Uterus (tissue), 4 donors: ENCODE data around the gene SCN8A. TPM values are rescaled to one million over a fixed set of nuclear protein-coding genes. Genes with fewer than 3 reads are reported as not detected.

Experiments
- DNase-seq, 2 donors: peaks; one replicate each; pipeline ENCODE4 v3.0.0-alpha.2; 2019 to 2020
- H3K27ac ChIP-seq, 2 donors: fragments of 200-600 bp; sonication (generic); 1 replicate in 1 of 2; 2 replicates in 1 of 2; pipeline ENCODE4 v1.5.1; 2016 to 2018
- H3K27me3 ChIP-seq, 2 donors: fragments of 200-600 bp; sonication (generic); one replicate each; pipeline ENCODE4 v1.5.1; 2018 to 2019; ENCODE audit warnings: control low read depth in 1 of 2
- H3K36me3 ChIP-seq, 2 donors: fragments of 200-600 bp; sonication (generic); one replicate each; pipeline ENCODE4 v1.5.1; 2019; ENCODE audit warnings: control low read depth in 1 of 2
- H3K4me1 ChIP-seq, 2 donors: fragments of 200-600 bp; sonication (generic); one replicate each; pipeline ENCODE4 v1.5.1; 2018 to 2019; ENCODE audit warnings: control low read depth in 1 of 2
- H3K4me3 ChIP-seq, 2 donors: fragments of 200-600 bp; sonication (generic); 1 replicate in 1 of 2; 2 replicates in 1 of 2; pipeline ENCODE4 v1.5.1; 2018 to 2019; ENCODE audit warnings: mild to moderate bottlenecking in 1 of 2
- H3K9me3 ChIP-seq, 2 donors: fragments of 200-600 bp; sonication (generic); one replicate each; pipeline ENCODE4 v1.5.1; 2019; ENCODE audit warnings: control low read depth in 1 of 2
- POLR2A ChIP-seq, 2 donors: fragments of 450-650 bp; IDR thresholded peaks; one replicate each; pipeline ENCODE4 v1.6.1; 2016; ENCODE audit warnings: antibody characterized with exemption in 2 of 2, mild to moderate bottlenecking in 1 of 2, moderate library complexity in 1 of 2
- intact Hi-C: fragments of 100-400 bp; cut with DNase I; formaldehyde crosslinking; loops from one replicate; pipeline ENCODE4 v1.15.1; 2023; ENCODE audit warnings: low total_unique reads
- total RNA-seq, 4 donors: library from RNA; depleted of rRNA in 3 of 4; stranded (reverse); fragments of >200 nt in 3 of 4; gene quantifications; one replicate each; pipeline versions ENCODE4 v1.1.0 to v1.2.4, GENCODE V29; 2014 to 2023
- TF ChIP-seq, protein P1 (sequence below), 4 experiments: fragments of 200-600 bp in 2 of 4; fragments of 450-650 bp in 2 of 4; sonication (generic) in 2 of 4; IDR thresholded peaks; one replicate each; pipeline ENCODE4 v1.5.1; 2016 to 2019; ENCODE audit warnings: antibody characterized with exemption in 4 of 4, mild to moderate bottlenecking in 2 of 4, moderate library complexity in 1 of 4
- donor health status: DM: yes; HTN: yes; CAD: no.

Gene SCN8A
- total RNA-seq, 4 donors from 2014 or later = 1.3 to 6.7 (median 3.0) TPM; not detected in 1

DNA sequence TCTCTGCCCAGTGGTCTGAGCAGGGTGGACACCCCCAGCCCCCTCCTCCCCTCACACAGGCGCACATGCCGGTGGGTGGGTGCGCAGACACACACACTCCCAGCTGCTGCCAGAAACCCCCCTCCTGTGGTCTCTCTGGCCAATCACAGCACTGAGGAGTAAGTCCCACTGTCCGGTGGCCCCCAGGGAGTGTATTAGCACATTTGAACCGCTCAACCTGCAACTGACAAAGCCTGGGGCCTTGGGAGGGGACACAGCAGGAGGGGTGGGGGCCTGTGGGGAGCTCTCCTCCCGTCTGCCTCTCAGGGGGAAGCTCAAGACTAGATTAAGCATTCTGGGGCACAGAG is 245.8 kb downstream of the SCN8A start:
- H3K4me1 ChIP-seq = no peaks in the 10 kb centered on the region
- no peak for DNase-seq
- H3K36me3 ChIP-seq = no peaks in the 10 kb centered on the region
- no peak overlapping the region for H3K4me3 ChIP-seq
- intact Hi-C loops = no loop called here
- H3K27ac ChIP-seq = no peak overlapping the region
- no peaks in the 10 kb centered on the region for H3K9me3 ChIP-seq
- no peak for TF ChIP-seq POLR2A (IDR thresholded peaks at IDR 0.05)
- TF ChIP-seq, protein P1, sequence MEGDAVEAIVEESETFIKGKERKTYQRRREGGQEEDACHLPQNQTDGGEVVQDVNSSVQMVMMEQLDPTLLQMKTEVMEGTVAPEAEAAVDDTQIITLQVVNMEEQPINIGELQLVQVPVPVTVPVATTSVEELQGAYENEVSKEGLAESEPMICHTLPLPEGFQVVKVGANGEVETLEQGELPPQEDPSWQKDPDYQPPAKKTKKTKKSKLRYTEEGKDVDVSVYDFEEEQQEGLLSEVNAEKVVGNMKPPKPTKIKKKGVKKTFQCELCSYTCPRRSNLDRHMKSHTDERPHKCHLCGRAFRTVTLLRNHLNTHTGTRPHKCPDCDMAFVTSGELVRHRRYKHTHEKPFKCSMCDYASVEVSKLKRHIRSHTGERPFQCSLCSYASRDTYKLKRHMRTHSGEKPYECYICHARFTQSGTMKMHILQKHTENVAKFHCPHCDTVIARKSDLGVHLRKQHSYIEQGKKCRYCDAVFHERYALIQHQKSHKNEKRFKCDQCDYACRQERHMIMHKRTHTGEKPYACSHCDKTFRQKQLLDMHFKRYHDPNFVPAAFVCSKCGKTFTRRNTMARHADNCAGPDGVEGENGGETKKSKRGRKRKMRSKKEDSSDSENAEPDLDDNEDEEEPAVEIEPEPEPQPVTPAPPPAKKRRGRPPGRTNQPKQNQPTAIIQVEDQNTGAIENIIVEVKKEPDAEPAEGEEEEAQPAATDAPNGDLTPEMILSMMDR (IDR thresholded peaks at IDR 0.05) = no peak
- no peaks in the 10 kb centered on the region for H3K27me3 ChIP-seq

DNA sequence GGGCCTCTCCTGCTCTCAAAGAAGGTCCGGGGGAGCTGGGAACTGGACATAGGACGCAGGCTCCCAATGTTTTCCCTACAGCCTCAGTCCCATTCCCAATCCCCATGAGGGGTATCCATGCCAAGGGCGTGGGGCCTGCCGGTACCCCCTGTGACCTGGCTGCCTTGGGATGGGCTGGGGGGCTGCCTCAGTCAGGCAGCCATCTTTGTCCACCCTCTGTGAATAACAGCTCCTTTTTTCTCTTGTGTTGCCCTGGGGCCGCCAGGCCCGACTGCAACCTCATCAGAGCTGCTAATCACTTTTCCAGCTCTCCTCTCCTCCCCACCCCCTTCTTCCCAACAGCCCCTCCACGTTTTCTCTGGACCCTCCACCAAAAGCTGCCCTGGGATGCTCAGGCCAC is 246.3 kb downstream of the SCN8A start:
- Histone ChIP-seq H3K4me1 (no peaks in the 10 kb centered on the region), H3K27me3 (no peaks in the 10 kb centered on the region), H3K36me3 (no peaks in the 10 kb centered on the region), H3K27ac (no peak overlapping the region), H3K4me3 (no peak overlapping the region), H3K9me3 (no peaks in the 10 kb centered on the region)
- DNase-seq = no peak
- intact Hi-C loops = no loop called here
- TF ChIP-seq POLR2A (IDR thresholded peaks at IDR 0.05) = no peak
- TF ChIP-seq, protein P1 (IDR thresholded peaks at IDR 0.05) = no peak

DNA sequence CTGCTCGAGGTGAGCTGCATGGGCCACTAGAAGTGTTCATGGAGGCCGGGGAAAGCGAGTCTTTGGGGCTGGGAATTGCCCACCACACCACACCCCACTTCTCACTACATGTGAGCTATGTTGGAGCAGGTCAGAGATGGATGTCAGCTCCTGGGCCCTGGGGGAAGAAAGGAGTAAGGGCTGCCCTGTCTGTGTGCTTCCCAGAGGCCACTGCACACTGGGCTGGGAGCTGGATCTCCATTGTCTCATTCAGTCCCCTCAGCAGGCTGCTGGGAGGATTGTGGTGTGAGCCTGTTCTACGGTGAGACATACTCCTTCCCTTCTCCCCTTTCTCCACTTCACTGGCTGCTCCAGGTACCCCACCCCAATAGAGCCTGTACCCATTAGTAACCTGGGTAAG is 247.0 kb downstream of the SCN8A start:
- H3K27me3 ChIP-seq = no peaks in the 10 kb centered on the region
- intact Hi-C loops = no loop called here

DNA sequence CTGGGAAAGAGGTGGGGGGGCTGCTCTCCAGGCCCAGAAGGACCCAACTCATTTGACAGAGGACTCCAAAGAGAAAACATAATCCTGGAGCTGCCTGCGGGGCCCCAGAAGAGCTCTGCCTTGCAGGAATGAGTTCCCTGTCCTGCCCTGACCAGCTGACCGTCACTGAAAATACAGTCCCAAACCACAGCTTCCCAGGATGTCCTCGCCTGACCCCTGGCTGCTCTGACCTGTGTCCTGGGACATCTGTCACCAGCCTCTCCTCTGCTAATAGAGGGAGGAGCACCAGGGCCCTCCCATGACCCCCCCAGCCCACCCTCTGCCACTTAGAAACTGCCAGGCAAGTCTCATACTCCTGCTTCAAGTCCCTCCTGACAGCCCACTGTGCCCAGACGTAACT is 247.7 kb downstream of the SCN8A start:
- no peak for TF ChIP-seq POLR2A (IDR thresholded peaks at IDR 0.05)
- TF ChIP-seq, protein P1 (IDR thresholded peaks at IDR 0.05) = no peak
- H3K9me3 ChIP-seq = no peaks in the 10 kb centered on the region
- intact Hi-C loops = no loop called here
- H3K27ac ChIP-seq = no peak overlapping the region
- DNase-seq = no peak
- H3K4me3 ChIP-seq = no peak overlapping the region
- no peaks in the 10 kb centered on the region for H3K27me3 ChIP-seq
- no peaks in the 10 kb centered on the region for H3K4me1 ChIP-seq
- no peaks in the 10 kb centered on the region for H3K36me3 ChIP-seq

More for the DNA sequence above, 247.0 kb downstream of the SCN8A start:
- no peak for TF ChIP-seq POLR2A (IDR thresholded peaks at IDR 0.05)
- TF ChIP-seq, protein P1 (IDR thresholded peaks at IDR 0.05) = no peak
- no peaks in the 10 kb centered on the region for H3K4me1 ChIP-seq
- no peak overlapping the region for H3K27ac ChIP-seq
- no peaks in the 10 kb centered on the region for H3K9me3 ChIP-seq
- no peaks in the 10 kb centered on the region for H3K36me3 ChIP-seq
- no peak for DNase-seq
- H3K4me3 ChIP-seq = no peak overlapping the region

DNA sequence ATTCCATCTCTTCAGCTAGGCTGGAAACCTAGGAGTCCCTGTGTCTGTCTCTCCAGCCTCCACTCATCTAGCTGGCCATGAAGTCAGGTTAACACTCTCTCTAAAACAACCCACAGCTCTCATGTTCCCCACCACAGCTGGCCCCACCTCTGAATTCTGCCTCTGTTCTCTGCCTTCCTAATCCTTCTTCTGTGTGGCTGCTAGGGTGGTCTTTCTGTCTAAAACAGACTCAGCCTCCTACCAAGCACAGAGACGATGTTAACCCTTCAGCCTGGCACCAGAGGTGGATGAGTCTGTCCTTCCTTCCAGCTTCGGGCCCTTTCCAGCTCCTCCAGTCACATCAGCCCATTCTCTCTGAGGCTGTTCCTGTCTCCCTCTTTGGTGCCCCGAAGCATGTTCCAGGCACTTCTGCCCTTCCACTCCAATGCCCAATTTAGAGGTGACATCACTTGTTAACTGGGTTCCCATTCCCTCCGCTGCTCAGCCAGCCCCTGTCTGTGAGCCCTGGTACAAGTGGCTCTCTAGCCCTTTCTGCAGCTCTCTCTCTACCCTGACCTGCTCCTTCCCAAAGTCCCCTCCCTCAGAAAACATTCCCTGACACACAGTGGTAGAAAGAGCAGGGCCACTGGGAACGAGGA is 248.4 kb downstream of the SCN8A start:
- intact Hi-C loops = no loop called here
- H3K27ac ChIP-seq = no peak overlapping the region
- DNase-seq = no peak
- no peaks in the 10 kb centered on the region for H3K4me1 ChIP-seq
- no peaks in the 10 kb centered on the region for H3K27me3 ChIP-seq
- TF ChIP-seq POLR2A (IDR thresholded peaks at IDR 0.05) = no peak
- TF ChIP-seq, protein P1 (IDR thresholded peaks at IDR 0.05) = no peak
- H3K36me3 ChIP-seq = no peaks in the 10 kb centered on the region
- no peaks in the 10 kb centered on the region for H3K9me3 ChIP-seq
- H3K4me3 ChIP-seq = no peak overlapping the region
